NCI-H446 treated with DMSO at 0.1 percent for 48 hours (cell line): Measurements from ENCODE around the gene LGR6.

ENCODE experiments used
- DNase-seq: peaks from one replicate; lab custom pipeline; 2025; lab: John Stamatoyannopoulos, UW

Gene LGR6

GRCh38 chr1:202220733-202221132, 27.1 kb downstream of the LGR6 start:
- no peak for DNase-seq

- DNase-seq, result no peak
These were observed 28.6 kb downstream of the LGR6 start for GRCh38 chr1:202221911-202222909.

GRCh38 chr1:202223121-202223860, 29.7 kb downstream of the LGR6 start:
- DNase-seq, result no peak

GRCh38 chr1:202224453-202224852, 30.9 kb downstream of the LGR6 start:
- DNase-seq, result no peak

GRCh38 chr1:202225131-202225530, 31.5 kb downstream of the LGR6 start:
- no peak for DNase-seq

- DNase-seq, result no peak
These were observed 33.6 kb downstream of the LGR6 start for GRCh38 chr1:202227053-202227672.

GRCh38 chr1:202227997-202228401, 34.4 kb downstream of the LGR6 start:
- no peak for DNase-seq

- no peak for DNase-seq
These were observed 35.0 kb downstream of the LGR6 start for GRCh38 chr1:202228484-202229122.

- no peak for DNase-seq
These were observed 35.8 kb downstream of the LGR6 start for GRCh38 chr1:202229376-202229775.

- DNase-seq, result no peak
These were observed 36.7 kb downstream of the LGR6 start for GRCh38 chr1:202230061-202230938.

GRCh38 chr1:202230939-202231645, 37.5 kb downstream of the LGR6 start:
- no peak for DNase-seq

- no peak for DNase-seq
These were observed 39.6 kb downstream of the LGR6 start for GRCh38 chr1:202233171-202233570.

GRCh38 chr1:202233804-202234203, 40.2 kb downstream of the LGR6 start:
- DNase-seq, result no peak

- no peak for DNase-seq
These were observed 40.9 kb downstream of the LGR6 start for GRCh38 chr1:202234331-202235002.

- DNase-seq, result no peak
These were observed 41.5 kb downstream of the LGR6 start for GRCh38 chr1:202235003-202235660.

GRCh38 chr1:202235856-202236837, 42.5 kb downstream of the LGR6 start:
- DNase-seq, result peak; percentile 24

GRCh38 chr1:202237052-202237451, 43.5 kb downstream of the LGR6 start:
- DNase-seq, result no peak

GRCh38 chr1:202238914-202239313, 45.3 kb downstream of the LGR6 start:
- no peak for DNase-seq
